ENCODE data around the gene MORN5.

DNA sequence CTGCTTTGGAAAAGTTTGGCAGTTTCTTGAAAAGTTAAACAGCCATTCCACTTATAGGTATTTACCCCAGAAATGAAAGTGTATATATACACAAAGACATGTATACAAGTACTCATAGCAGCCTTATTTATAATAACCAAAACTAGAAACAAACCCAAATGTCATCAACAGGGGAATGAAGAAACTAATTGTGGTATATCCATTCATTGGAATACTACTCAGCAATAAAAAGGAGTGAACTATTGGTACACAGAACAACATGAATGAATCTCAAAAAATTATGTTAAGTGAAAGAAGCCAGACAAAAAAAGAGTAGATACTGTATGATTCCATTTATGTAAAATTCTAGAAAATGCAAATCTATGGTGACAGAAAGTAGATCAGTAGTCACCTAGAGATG, 2.7 kb downstream of the MORN5 start:
- TF ChIP-seq EGR1 (IDR thresholded peaks at IDR 0.05) (no peak), YY1 (IDR thresholded peaks at IDR 0.05; ENCODE audit: low read depth) (no peak), TAF1 (IDR thresholded peaks at IDR 0.05; ENCODE audit: low read depth) (no peak), MAX (IDR thresholded peaks at IDR 0.05) (no peak), EP300 (IDR thresholded peaks at IDR 0.05; ENCODE audit: borderline replicate concordance) (no peak), CREB1 (IDR thresholded peaks at IDR 0.05; ENCODE audit: low read depth) (no peak), NFIC (IDR thresholded peaks at IDR 0.05) (no peak), TEAD4 (IDR thresholded peaks at IDR 0.05) (no peak), CEBPB (IDR thresholded peaks at IDR 0.05) (no peak), FOXM1 (IDR thresholded peaks at IDR 0.05; ENCODE audit: borderline replicate concordance, low read depth) (no peak)
- TF ChIP-seq, protein P1, sequence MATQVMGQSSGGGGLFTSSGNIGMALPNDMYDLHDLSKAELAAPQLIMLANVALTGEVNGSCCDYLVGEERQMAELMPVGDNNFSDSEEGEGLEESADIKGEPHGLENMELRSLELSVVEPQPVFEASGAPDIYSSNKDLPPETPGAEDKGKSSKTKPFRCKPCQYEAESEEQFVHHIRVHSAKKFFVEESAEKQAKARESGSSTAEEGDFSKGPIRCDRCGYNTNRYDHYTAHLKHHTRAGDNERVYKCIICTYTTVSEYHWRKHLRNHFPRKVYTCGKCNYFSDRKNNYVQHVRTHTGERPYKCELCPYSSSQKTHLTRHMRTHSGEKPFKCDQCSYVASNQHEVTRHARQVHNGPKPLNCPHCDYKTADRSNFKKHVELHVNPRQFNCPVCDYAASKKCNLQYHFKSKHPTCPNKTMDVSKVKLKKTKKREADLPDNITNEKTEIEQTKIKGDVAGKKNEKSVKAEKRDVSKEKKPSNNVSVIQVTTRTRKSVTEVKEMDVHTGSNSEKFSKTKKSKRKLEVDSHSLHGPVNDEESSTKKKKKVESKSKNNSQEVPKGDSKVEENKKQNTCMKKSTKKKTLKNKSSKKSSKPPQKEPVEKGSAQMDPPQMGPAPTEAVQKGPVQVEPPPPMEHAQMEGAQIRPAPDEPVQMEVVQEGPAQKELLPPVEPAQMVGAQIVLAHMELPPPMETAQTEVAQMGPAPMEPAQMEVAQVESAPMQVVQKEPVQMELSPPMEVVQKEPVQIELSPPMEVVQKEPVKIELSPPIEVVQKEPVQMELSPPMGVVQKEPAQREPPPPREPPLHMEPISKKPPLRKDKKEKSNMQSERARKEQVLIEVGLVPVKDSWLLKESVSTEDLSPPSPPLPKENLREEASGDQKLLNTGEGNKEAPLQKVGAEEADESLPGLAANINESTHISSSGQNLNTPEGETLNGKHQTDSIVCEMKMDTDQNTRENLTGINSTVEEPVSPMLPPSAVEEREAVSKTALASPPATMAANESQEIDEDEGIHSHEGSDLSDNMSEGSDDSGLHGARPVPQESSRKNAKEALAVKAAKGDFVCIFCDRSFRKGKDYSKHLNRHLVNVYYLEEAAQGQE (IDR thresholded peaks at IDR 0.05; ENCODE audit: low read depth) = no peak
- TF ChIP-seq, protein P2, sequence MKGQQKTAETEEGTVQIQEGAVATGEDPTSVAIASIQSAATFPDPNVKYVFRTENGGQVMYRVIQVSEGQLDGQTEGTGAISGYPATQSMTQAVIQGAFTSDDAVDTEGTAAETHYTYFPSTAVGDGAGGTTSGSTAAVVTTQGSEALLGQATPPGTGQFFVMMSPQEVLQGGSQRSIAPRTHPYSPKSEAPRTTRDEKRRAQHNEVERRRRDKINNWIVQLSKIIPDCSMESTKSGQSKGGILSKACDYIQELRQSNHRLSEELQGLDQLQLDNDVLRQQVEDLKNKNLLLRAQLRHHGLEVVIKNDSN (IDR thresholded peaks at IDR 0.05) = no peak
